LNCaP clone FGC (cell line): ENCODE results near the gene NOLC1.

Experiments
- DNase-seq: peaks from one replicate; pipeline ENCODE4 v3.0.0-alpha.2; 2011; ENCODE audit warnings: low read depth
- H3K4me3 ChIP-seq: 2 replicates; pipeline ENCODE4 v1.5.1; 2011; ENCODE audit warnings: mild to moderate bottlenecking, low read depth, low read length, control low read depth
- CTCF ChIP-seq: IDR thresholded peaks from 2 replicates; pipeline ENCODE4 v1.5.1; 2012; ENCODE audit warnings: mild to moderate bottlenecking; ENCODE audit not compliant: control insufficient read depth, insufficient read depth; ENCODE audit errors: extremely low read depth

NOLC1 gene

GRCh38 chr10:102211615-102212299, 59.6 kb downstream of the NOLC1 start:
- DNase-seq = no peak
- TF ChIP-seq CTCF = no peak
- no peak overlapping the region for H3K4me3 ChIP-seq
